Neutrophil (primary cell): Measurements from ENCODE around the gene SIN3B.

Experiments
- H3K27ac ChIP-seq: fragments of 200-600 bp; sonication (generic); 2 replicates; pipeline ENCODE4 v1.5.1; 2016; ENCODE audit warnings: mild to moderate bottlenecking, moderate library complexity
- H3K27me3 ChIP-seq: fragments of 200-600 bp; sonication (generic); 2 replicates; pipeline ENCODE4 v1.6.0; 2016; ENCODE audit warnings: mild to moderate bottlenecking
- H3K36me3 ChIP-seq: fragments of 200-600 bp; sonication (generic); 2 replicates; pipeline ENCODE4 v1.5.1; 2017
- H3K4me1 ChIP-seq, 2 experiments: fragments of 200-600 bp in 1 of 2; sonication (generic) in 1 of 2; 1 replicate in 1 of 2; 2 replicates in 1 of 2; pipeline versions ENCODE4 v1.5.1 to v1.6.1; 2013 to 2016; ENCODE audit warnings: low read depth in 1 of 2, low read length in 1 of 2, mild to moderate bottlenecking in 1 of 2, moderate library complexity in 1 of 2; ENCODE audit not compliant: control insufficient read depth in 1 of 2, insufficient read depth in 1 of 2
- H3K4me3 ChIP-seq, 2 experiments: fragments of 200-600 bp in 1 of 2; sonication (generic) in 1 of 2; 1 replicate in 1 of 2; 2 replicates in 1 of 2; pipeline ENCODE4 v1.5.1; 2013 to 2016; ENCODE audit warnings: low read depth in 1 of 2, low read length in 1 of 2, mild to moderate bottlenecking in 1 of 2, moderate library complexity in 1 of 2
- H3K9me3 ChIP-seq: fragments of 200-600 bp; sonication (generic); 2 replicates; pipeline ENCODE4 v1.5.1; 2016
- CTCF ChIP-seq: fragments of 200-600 bp; sonication (generic); IDR thresholded peaks from 2 replicates; pipeline ENCODE4 v1.5.1; 2016; ENCODE audit warnings: antibody characterized with exemption

The SIN3B gene

GRCh38 chr19:16901491-16902175, 72.4 kb downstream of the SIN3B start:
- peaks cover 49% of the 10 kb centered on the region for H3K27me3 ChIP-seq
- peaks cover 0 to 9% of the 10 kb centered on the region in 2 experiments for H3K4me1 ChIP-seq
- TF ChIP-seq CTCF: no peak
- no peak overlapping the region for H3K27ac ChIP-seq
- no peaks in the 10 kb centered on the region for H3K9me3 ChIP-seq
- no peaks in the 10 kb centered on the region for H3K36me3 ChIP-seq
- no peak overlapping the region for H3K4me3 ChIP-seq

- Histone ChIP-seq H3K27ac (no peak overlapping the region), H3K4me3 (no peak overlapping the region), H3K27me3 (peaks cover 43% of the 10 kb centered on the region), H3K36me3 (no peaks in the 10 kb centered on the region), H3K9me3 (no peaks in the 10 kb centered on the region), H3K4me1 (peaks cover 0 to 3% of the 10 kb centered on the region in 2 experiments)
- no peak for TF ChIP-seq CTCF
Observed at GRCh38 chr19:16902545-16902944, 73.3 kb downstream of the SIN3B start.

- Histone ChIP-seq H3K27ac (no peak overlapping the region), H3K4me3 (no peak overlapping the region), H3K27me3 (peaks cover 35% of the 10 kb centered on the region), H3K4me1 (no peaks in the 10 kb centered on the region), H3K36me3 (no peaks in the 10 kb centered on the region), H3K9me3 (no peaks in the 10 kb centered on the region)
- TF ChIP-seq CTCF: no peak
Observed at GRCh38 chr19:16903347-16903746, 74.1 kb downstream of the SIN3B start.

GRCh38 chr19:16904599-16904998, 75.4 kb downstream of the SIN3B start:
- Histone ChIP-seq H3K27ac (no peak overlapping the region), H3K36me3 (no peaks in the 10 kb centered on the region), H3K27me3 (peaks cover 22% of the 10 kb centered on the region), H3K9me3 (no peaks in the 10 kb centered on the region), H3K4me3 (no peak overlapping the region), H3K4me1 (no peaks in the 10 kb centered on the region)
- no peak for TF ChIP-seq CTCF

GRCh38 chr19:16908759-16909158, 79.6 kb downstream of the SIN3B start:
- Histone ChIP-seq H3K4me3 (no peak overlapping the region), H3K4me1 (no peaks in the 10 kb centered on the region), H3K36me3 (no peaks in the 10 kb centered on the region), H3K9me3 (no peaks in the 10 kb centered on the region), H3K27ac (no peak overlapping the region), H3K27me3 (no peaks in the 10 kb centered on the region)
- no peak for TF ChIP-seq CTCF

GRCh38 chr19:16911046-16911445, 81.8 kb downstream of the SIN3B start:
- no peak for TF ChIP-seq CTCF
- Histone ChIP-seq H3K27ac (no peak overlapping the region), H3K27me3 (peaks cover under 1% of the 10 kb centered on the region), H3K4me1 (no peaks in the 10 kb centered on the region), H3K4me3 (no peak overlapping the region), H3K9me3 (no peaks in the 10 kb centered on the region), H3K36me3 (no peaks in the 10 kb centered on the region)
